NCI-H2171 treated with DMSO at 0.1 percent for 48 hours (cell line): ENCODE measurements around the gene FN1.

ENCODE experiments used
- DNase-seq: peaks from one replicate; lab custom pipeline; 2025; lab: John Stamatoyannopoulos, UW

FN1 gene

GRCh38 chr2:215332872-215333595 lies 102.8 kb downstream of the FN1 start:
- DNase-seq = no peak

- DNase-seq = no peak
Measured at GRCh38 chr2:215328066-215328465, 107.8 kb downstream of the FN1 start.

DNA sequence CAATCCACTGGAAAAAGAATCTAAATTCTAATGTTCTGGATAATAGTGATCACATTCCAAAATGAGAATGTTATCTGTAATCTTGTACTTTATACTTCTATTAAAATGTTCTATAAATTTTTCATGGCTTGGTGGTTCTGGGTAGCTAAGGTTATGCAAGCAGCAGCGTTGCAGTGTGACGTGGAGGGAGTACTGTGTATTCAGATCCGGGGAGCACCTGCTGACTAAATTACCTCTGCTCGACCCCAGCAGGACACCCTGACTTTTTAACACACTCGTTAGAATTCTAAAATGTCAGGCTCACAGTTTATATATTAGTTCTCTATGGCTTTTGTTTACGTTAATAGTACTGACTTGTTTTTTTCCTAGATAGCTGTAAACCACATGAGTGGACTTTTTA lies 111.1 kb downstream of the FN1 start:
- no peak for DNase-seq

DNA sequence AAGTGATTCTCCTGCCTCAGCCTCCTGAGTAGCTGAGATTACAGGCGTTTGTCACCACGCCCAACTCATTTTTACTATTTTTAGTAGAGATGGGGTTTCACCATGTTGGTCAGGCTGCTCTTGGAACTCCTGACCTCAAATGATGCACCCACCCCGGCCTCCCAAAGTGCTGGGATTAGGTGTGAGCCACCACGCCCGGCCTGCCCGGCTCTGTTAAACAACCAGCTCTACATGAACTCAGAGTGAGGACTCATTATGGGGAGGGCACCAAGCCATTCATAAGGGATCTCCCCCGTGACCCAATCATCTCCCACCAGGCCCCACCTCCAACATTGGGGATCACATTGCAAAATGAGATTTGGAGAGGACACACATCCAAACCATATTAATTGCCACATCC lies 115.2 kb downstream of the FN1 start:
- DNase-seq = no peak

DNA sequence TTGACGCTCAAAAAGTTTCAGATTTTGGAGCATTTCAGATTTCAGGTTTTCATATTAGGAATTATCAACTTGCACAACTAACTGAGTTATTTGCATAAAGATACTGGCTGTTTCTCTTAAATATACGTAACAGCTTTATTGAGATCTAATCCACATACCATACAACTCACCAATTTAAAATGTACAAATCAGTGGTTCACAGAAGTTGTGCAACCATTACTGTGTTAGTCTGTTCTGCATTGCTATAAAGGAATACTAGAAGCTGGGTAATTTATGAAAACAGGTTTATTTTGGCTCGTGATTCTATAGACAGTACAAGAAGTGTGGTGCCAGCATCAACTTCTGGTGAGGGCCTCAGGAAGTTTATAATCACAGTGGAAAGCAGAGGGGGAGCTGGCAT lies 115.8 kb downstream of the FN1 start:
- no peak for DNase-seq

- no peak for DNase-seq
Measured at GRCh38 chr2:215319500-215319899, 116.4 kb downstream of the FN1 start.

GRCh38 chr2:215316336-215316735 lies 119.5 kb downstream of the FN1 start:
- DNase-seq = no peak

GRCh38 chr2:215315301-215315700 lies 120.6 kb downstream of the FN1 start:
- no peak for DNase-seq

- DNase-seq = no peak
Measured at GRCh38 chr2:215314896-215315295, 121.0 kb downstream of the FN1 start.

DNA sequence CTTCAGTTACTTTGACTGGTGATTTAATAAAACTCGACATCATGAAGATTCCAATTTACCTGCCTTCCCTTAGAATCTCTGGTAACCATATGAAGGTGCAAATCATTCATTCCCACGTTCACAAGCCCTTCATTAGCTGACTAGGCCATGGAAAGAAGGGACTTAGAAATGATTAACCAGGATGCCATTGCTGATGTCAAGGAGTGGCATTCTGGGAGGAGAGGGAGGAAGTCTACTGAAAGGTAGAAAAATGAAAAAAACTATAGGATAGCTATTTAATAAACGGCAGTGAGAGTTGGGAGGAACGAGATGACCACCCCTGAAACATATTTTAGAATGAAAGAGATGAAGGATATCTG lies 122.6 kb downstream of the FN1 start:
- DNase-seq = no peak

DNA sequence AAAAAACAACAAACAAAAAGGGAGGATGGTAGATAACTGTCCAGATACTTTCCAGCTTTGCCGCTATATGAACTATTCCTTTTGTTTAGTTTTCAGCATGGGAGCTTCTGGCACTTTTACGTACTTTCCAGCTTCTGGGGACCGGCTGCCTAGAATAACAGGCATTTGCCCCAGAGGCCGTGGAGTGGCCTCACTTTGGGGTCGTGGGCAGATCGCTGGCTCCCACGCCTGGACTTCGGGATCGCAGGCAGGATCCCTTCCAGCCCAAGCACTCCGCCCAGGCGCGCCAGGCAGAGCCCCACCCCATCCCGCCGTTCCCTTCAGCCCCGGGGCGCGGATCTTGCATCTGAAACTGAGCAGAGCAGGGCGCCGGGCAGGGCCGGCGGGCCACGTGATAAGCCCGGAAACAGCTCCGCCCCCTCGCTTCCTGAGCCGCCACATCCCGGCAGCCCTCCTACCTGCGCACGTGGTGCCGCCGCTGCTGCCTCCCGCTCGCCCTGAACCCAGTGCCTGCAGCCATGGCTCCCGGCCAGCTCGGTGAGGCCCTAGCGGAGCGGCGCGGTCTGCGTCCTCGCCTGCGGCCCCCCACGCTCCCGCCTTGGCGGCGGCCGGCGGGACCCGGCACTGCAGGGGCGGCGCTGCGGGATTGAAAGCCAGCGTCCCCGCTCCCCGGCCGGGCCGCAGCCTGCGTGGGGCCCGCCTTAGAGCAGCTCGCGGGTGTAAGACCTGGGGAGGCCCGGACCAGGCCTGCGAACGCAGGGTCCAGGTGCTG lies 124.1 kb downstream of the FN1 start, which contains the start of gene ATIC:
TSS of gene ATIC (plus strand) at position 435 of the 772 bp plus-strand sequence. CDS start at position 519, 84 bp downstream.
- peak; percentile 94 for DNase-seq

DNA sequence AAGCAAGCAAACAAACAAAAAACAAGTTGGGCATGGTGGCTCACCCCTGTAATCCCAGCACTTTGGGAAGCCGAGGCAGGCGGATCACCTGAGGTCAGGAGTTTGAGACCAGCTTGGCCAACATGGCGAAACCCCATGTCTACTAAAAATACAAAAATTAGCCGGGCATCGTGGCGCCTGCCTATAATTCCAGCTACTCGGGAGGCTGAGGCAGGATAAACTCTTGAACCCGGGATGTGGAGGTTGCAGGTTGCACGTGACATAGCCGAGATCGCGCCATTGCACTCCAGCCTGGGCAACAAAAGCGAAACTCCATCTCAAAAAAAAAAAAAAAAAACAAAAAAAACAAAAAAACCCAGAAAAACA lies 124.6 kb downstream of the FN1 start:
- peak; percentile 69 for DNase-seq
